ENCODE results near the gene HGF.
"Not testable (repeated sequence)": the region's sequence is repeated elsewhere in the genome, so short reads cannot be mapped to it uniquely, and the experiment has no call there.

HGF gene

GRCh38 chr7:81761031-81761430 lies 8.8 kb downstream of the HGF start:
- Histone ChIP-seq H3K9me3 (ENCODE audit: control insufficient read depth, insufficient read depth, low read length) (no peaks in the 10 kb centered on the region), H3K36me3 (ENCODE audit: insufficient read depth, low read length) (no peaks in the 10 kb centered on the region)

GRCh38 chr7:81754918-81755696 lies 14.7 kb downstream of the HGF start:
- Histone ChIP-seq H3K9me3 (ENCODE audit: control insufficient read depth, insufficient read depth, low read length) (no peaks in the 10 kb centered on the region), H3K9ac (ENCODE audit: low read depth, low read length) (no peak overlapping the region), H3K36me3 (ENCODE audit: insufficient read depth, low read length) (no peaks in the 10 kb centered on the region), H3K4me1 (ENCODE audit: insufficient read depth, low read length) (peaks cover 4% of the 10 kb centered on the region; the same call in 1 of the 2 replicates)

More at GRCh38 chr7:81761031-81761430, 8.8 kb downstream of the HGF start:
- H3K4me1 ChIP-seq (ENCODE audit: insufficient read depth, low read length): peaks cover 5% of the 10 kb centered on the region; the same call in 1 of the 2 replicates
- no peak overlapping the region for H3K9ac ChIP-seq (ENCODE audit: low read depth, low read length)

GRCh38 chr7:81753392-81753791 lies 16.5 kb downstream of the HGF start:
- no peaks in the 10 kb centered on the region for H3K9me3 ChIP-seq (ENCODE audit: control insufficient read depth, insufficient read depth, low read length)
- H3K36me3 ChIP-seq (ENCODE audit: insufficient read depth, low read length): no peaks in the 10 kb centered on the region
- H3K9ac ChIP-seq (ENCODE audit: low read depth, low read length): no peak overlapping the region
- H3K4me1 ChIP-seq (ENCODE audit: insufficient read depth, low read length): peaks cover 4% of the 10 kb centered on the region; the same call in 1 of the 2 replicates

GRCh38 chr7:81752318-81752714 lies 17.5 kb downstream of the HGF start:
- Histone ChIP-seq H3K9me3 (ENCODE audit: control insufficient read depth, insufficient read depth, low read length) (no peaks in the 10 kb centered on the region), H3K4me1 (ENCODE audit: insufficient read depth, low read length) (peaks cover 4% of the 10 kb centered on the region; the same call in 1 of the 2 replicates), H3K36me3 (ENCODE audit: insufficient read depth, low read length) (no peaks in the 10 kb centered on the region), H3K9ac (ENCODE audit: low read depth, low read length) (no peak overlapping the region)

GRCh38 chr7:81751619-81752317 lies 18.1 kb downstream of the HGF start:
- no peak overlapping the region for H3K9ac ChIP-seq (ENCODE audit: low read depth, low read length)
- H3K4me1 ChIP-seq (ENCODE audit: insufficient read depth, low read length): peaks cover 4% of the 10 kb centered on the region; the same call in 1 of the 2 replicates
- no peaks in the 10 kb centered on the region for H3K36me3 ChIP-seq (ENCODE audit: insufficient read depth, low read length)
- no peaks in the 10 kb centered on the region for H3K9me3 ChIP-seq (ENCODE audit: control insufficient read depth, insufficient read depth, low read length)

GRCh38 chr7:81745637-81746036 lies 24.2 kb downstream of the HGF start:
- no peak overlapping the region for H3K9ac ChIP-seq (ENCODE audit: low read depth, low read length)
- no peaks in the 10 kb centered on the region for H3K9me3 ChIP-seq (ENCODE audit: control insufficient read depth, insufficient read depth, low read length)
- H3K4me1 ChIP-seq (ENCODE audit: insufficient read depth, low read length): no peaks in the 10 kb centered on the region
- H3K36me3 ChIP-seq (ENCODE audit: insufficient read depth, low read length): no peaks in the 10 kb centered on the region

GRCh38 chr7:81744389-81744788 lies 25.5 kb downstream of the HGF start:
- Histone ChIP-seq H3K9ac (ENCODE audit: low read depth, low read length) (no peak overlapping the region), H3K36me3 (ENCODE audit: insufficient read depth, low read length) (no peaks in the 10 kb centered on the region), H3K4me1 (ENCODE audit: insufficient read depth, low read length) (no peaks in the 10 kb centered on the region), H3K9me3 (ENCODE audit: control insufficient read depth, insufficient read depth, low read length) (no peaks in the 10 kb centered on the region)

- no peaks in the 10 kb centered on the region for H3K4me1 ChIP-seq (ENCODE audit: insufficient read depth, low read length)
- H3K9me3 ChIP-seq (ENCODE audit: control insufficient read depth, insufficient read depth, low read length): no peaks in the 10 kb centered on the region
- no peaks in the 10 kb centered on the region for H3K36me3 ChIP-seq (ENCODE audit: insufficient read depth, low read length)
- no peak overlapping the region for H3K9ac ChIP-seq (ENCODE audit: low read depth, low read length)
These were observed 26.2 kb downstream of the HGF start for GRCh38 chr7:81743665-81744064.

- Histone ChIP-seq H3K9ac (ENCODE audit: low read depth, low read length) (no peak overlapping the region), H3K9me3 (ENCODE audit: control insufficient read depth, insufficient read depth, low read length) (no peaks in the 10 kb centered on the region), H3K36me3 (ENCODE audit: insufficient read depth, low read length) (no peaks in the 10 kb centered on the region), H3K4me1 (ENCODE audit: insufficient read depth, low read length) (no peaks in the 10 kb centered on the region)
These were observed 26.6 kb downstream of the HGF start for GRCh38 chr7:81743201-81743600.

- H3K9me3 ChIP-seq (ENCODE audit: control insufficient read depth, insufficient read depth, low read length): no peaks in the 10 kb centered on the region
- H3K4me1 ChIP-seq (ENCODE audit: insufficient read depth, low read length): no peaks in the 10 kb centered on the region
- H3K9ac ChIP-seq (ENCODE audit: low read depth, low read length): no peak overlapping the region
- no peaks in the 10 kb centered on the region for H3K36me3 ChIP-seq (ENCODE audit: insufficient read depth, low read length)
These were observed 29.4 kb downstream of the HGF start for GRCh38 chr7:81740403-81740802.

- Histone ChIP-seq H3K36me3 (ENCODE audit: insufficient read depth, low read length) (no peaks in the 10 kb centered on the region), H3K9ac (ENCODE audit: low read depth, low read length) (no peak overlapping the region), H3K4me1 (ENCODE audit: insufficient read depth, low read length) (no peaks in the 10 kb centered on the region), H3K9me3 (ENCODE audit: control insufficient read depth, insufficient read depth, low read length) (no peaks in the 10 kb centered on the region)
These were observed 33.8 kb downstream of the HGF start for GRCh38 chr7:81736091-81736490.

- H3K36me3 ChIP-seq (ENCODE audit: insufficient read depth, low read length): no peaks in the 10 kb centered on the region
- H3K9me3 ChIP-seq (ENCODE audit: control insufficient read depth, insufficient read depth, low read length): no peaks in the 10 kb centered on the region
- H3K4me1 ChIP-seq (ENCODE audit: insufficient read depth, low read length): 0 out of 2 replicates have a peak, but pooled peaks cover 11% of the 10 kb centered on the region
- H3K9ac ChIP-seq (ENCODE audit: low read depth, low read length): no peak overlapping the region
These were observed 44.1 kb downstream of the HGF start for GRCh38 chr7:81725812-81726127.

GRCh38 chr7:81725003-81725811 lies 44.6 kb downstream of the HGF start:
- Histone ChIP-seq H3K36me3 (ENCODE audit: insufficient read depth, low read length) (no peaks in the 10 kb centered on the region), H3K4me1 (ENCODE audit: insufficient read depth, low read length) (0 out of 2 replicates have a peak, but pooled peaks cover 11% of the 10 kb centered on the region), H3K9me3 (ENCODE audit: control insufficient read depth, insufficient read depth, low read length) (no peaks in the 10 kb centered on the region), H3K9ac (ENCODE audit: low read depth, low read length) (no peak overlapping the region)

- H3K9me3 ChIP-seq (ENCODE audit: control insufficient read depth, insufficient read depth, low read length); H3K36me3 ChIP-seq (ENCODE audit: insufficient read depth, low read length); H3K9ac ChIP-seq (ENCODE audit: low read depth, low read length): not testable (repeated sequence)
- H3K4me1 ChIP-seq (ENCODE audit: insufficient read depth, low read length): 0 out of 2 replicates have a peak, but pooled peaks cover 11% of the 10 kb centered on the region
These were observed 47.6 kb downstream of the HGF start for GRCh38 chr7:81722250-81722649.

Measured in ES-I3 (cell line).